Lower leg skin (tissue), 4 donors: ENCODE results near the gene OR10AD1. TPM values are rescaled to one million over a fixed set of nuclear protein-coding genes. Genes with fewer than 3 reads are reported as not detected.
"Not testable (repeated sequence)": the region's sequence is repeated elsewhere in the genome, so short reads cannot be mapped to it uniquely, and the experiment has no call there.

Source experiments
- DNase-seq, 2 donors: peaks; one replicate each; pipeline ENCODE4 v3.0.0-alpha.2; 2019; ENCODE audit warnings: low spot score in 2 of 2
- H3K4me3 ChIP-seq: fragments of 200-600 bp; sonication (generic); 2 replicates; pipeline ENCODE4 v1.5.1; 2017; ENCODE audit warnings: mild to moderate bottlenecking, low read depth; ENCODE audit not compliant: poor library complexity, severe bottlenecking
- POLR2A ChIP-seq, 2 donors: fragments of 450-650 bp; IDR thresholded peaks; one replicate each; pipeline ENCODE4 v1.6.1; 2016 to 2017; ENCODE audit warnings: antibody characterized with exemption in 2 of 2, mild to moderate bottlenecking in 1 of 2, moderate library complexity in 1 of 2
- WGBS, 2 donors: methylation state at CpG; one replicate each; pipeline ENCODE4 v1.1.5; 2018; 5-methylcytosine and 5-hydroxymethylcytosine counted together
- intact Hi-C: fragments of 100-400 bp; cut with DNase I; formaldehyde crosslinking; loops from one replicate; pipeline ENCODE4 v1.15.0; 2023; ENCODE audit warnings: low total_unique reads
- total RNA-seq, 4 donors: library from RNA; depleted of rRNA; stranded (reverse); fragments of >200 nt; gene quantifications; one replicate each; pipeline ENCODE4 v1.1.0, GENCODE V29; 2016
- TF ChIP-seq, protein P1 (sequence below), 3 donors: fragments of 450-650 bp; IDR thresholded peaks; one replicate each; pipeline ENCODE4 v1.5.1; 2016; ENCODE audit warnings: antibody characterized with exemption in 3 of 3, mild to moderate bottlenecking in 3 of 3, moderate library complexity in 2 of 3

OR10AD1 gene
- total RNA-seq, 4 donors from 2014 or later = not detected

DNA sequence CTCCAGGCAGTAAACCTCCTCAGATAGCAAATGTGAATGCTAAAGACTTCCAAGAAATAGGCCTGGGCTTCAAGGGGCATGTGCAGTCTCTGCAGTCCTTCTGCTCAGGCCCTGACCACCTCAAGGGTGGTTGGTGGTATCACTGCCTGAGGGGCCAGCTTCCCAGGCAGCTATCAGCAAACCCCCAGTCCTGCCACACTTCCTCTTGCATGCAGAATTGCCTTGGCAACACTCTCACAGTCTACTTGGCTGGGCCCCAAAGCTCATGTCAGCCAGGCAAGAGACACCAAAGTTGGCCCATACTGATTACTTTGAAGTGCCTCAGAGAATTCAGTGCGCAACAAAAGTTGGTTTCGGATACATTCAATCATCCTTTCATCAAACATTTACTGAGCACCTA, 42.3 kb downstream of the OR10AD1 start:
- TF ChIP-seq, protein P1, sequence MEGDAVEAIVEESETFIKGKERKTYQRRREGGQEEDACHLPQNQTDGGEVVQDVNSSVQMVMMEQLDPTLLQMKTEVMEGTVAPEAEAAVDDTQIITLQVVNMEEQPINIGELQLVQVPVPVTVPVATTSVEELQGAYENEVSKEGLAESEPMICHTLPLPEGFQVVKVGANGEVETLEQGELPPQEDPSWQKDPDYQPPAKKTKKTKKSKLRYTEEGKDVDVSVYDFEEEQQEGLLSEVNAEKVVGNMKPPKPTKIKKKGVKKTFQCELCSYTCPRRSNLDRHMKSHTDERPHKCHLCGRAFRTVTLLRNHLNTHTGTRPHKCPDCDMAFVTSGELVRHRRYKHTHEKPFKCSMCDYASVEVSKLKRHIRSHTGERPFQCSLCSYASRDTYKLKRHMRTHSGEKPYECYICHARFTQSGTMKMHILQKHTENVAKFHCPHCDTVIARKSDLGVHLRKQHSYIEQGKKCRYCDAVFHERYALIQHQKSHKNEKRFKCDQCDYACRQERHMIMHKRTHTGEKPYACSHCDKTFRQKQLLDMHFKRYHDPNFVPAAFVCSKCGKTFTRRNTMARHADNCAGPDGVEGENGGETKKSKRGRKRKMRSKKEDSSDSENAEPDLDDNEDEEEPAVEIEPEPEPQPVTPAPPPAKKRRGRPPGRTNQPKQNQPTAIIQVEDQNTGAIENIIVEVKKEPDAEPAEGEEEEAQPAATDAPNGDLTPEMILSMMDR (IDR thresholded peaks at IDR 0.05) = no peak
- TF ChIP-seq POLR2A (IDR thresholded peaks at IDR 0.05) = no peak

DNA sequence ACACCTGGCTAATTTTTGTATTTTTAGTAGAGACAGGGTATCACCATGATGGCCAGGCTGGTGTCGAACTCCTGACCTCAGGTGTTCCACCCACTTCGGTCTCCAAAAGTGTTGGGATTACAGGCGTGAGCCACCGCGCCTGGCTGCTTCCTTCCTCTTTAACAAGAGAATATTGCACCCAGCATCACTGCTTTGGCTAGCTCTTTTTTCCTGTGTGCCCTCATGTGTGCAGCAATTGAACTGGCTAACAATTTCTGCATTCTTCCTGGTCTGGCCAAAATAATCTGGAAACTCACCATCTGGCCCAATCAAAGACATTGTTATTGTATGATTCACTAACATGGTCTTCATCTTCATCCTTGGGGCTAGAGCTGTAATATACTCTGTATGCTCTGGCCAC, 43.0 kb downstream of the OR10AD1 start:
- WGBS, 2 donors = 74 to 75% methylated on average over 5 of the region's 5 CpGs
- intact Hi-C loops = no loop called here
- no peak for DNase-seq
- H3K4me3 ChIP-seq = no peak overlapping the region
- TF ChIP-seq, protein P1 (IDR thresholded peaks at IDR 0.05) = no peak
- no peak for TF ChIP-seq POLR2A (IDR thresholded peaks at IDR 0.05)

More for the DNA sequence above, 42.3 kb downstream of the OR10AD1 start:
- intact Hi-C loops = no loop called here
- no peak overlapping the region for H3K4me3 ChIP-seq
- WGBS, 2 donors = 46 to 49% methylated on average over 2 of the region's 2 CpGs
- DNase-seq = peak in 1 of 2 donors; percentile 34

DNA sequence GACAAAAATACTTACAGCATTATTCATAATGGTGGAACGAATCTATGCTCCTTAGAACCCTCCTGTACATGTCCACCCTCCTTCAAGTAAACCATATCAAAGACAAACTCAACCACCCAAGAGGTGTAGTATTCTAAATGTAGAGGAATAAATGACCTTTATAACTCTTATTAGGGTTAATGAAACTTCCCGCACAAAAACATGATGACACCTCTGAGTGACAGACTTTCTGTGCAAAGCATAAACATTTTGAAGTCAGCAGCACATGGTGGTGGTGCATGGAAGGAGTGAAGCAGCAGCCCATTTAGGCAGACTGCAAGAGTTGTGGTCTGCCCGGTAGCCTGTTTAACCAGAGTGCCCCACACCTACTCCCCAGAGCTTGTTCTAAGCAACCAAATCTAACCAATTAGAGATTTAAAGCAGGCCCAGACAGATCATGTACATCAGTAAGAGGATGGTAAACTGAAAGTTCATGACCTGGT, 45.2 kb downstream of the OR10AD1 start:
- WGBS, 2 donors = 57 to 64% methylated on average over 3 of the region's 3 CpGs
- intact Hi-C loops = no loop called here
- DNase-seq = no peak
- H3K4me3 ChIP-seq = no peak overlapping the region
- TF ChIP-seq, protein P1 (IDR thresholded peaks at IDR 0.05) = no peak
- no peak for TF ChIP-seq POLR2A (IDR thresholded peaks at IDR 0.05)

DNA sequence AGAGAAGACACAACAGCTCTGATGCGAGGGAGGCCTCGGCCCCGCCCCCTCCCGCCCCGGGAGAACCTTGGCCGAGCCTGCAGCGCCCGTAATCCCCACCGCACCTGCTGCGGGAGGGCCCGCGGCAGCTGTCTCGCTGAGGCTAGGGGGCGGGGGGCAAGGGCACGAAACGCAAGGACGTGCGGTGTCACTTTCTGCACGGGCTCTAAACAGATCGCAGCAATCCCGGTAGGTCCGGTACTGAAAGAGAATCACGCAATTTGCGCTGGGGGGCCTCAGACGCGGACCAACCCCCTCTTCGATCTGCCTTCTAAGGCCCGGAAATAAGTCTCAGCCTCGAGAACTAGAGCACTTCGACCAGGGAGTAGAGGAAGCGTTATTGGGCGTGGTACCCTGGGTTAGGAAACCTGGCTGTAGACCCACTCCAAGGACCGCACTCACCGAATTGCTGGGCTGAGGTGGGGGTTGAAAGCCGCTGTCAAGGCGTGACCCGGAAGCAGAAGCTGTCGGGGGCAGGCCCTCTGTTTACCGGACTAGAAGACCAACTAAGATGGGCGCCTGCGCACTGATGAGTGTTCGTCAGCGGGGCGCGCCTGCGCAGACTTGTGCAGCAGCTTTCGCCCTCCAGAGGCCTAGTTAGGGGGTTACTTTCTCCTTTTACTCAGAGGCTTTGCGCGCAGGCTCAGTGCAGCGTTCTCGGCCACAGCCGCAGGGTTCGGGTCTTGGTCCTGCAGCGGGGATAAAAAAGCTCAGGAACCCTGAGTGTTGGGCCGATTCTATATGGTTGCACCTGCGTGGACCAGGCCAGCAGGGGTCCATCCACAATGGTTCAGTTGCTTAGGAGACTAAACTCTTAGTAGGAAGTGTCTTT, 45.8 kb downstream of the OR10AD1 start, which contains the start of gene ASB8:
TSS of gene ASB8 (minus strand) at position 498 of the 871 bp plus-strand sequence. CDS start 4,019 bp downstream, outside the sequence.
- peak; percentile 98 to 100 for DNase-seq
- WGBS, 2 donors = 1% methylated on average over 55 to 56 of the region's 56 CpGs
- H3K4me3 ChIP-seq = peak within 1 kb of the TSS; percentile 61
- intact Hi-C loops = no loop called here
- TF ChIP-seq, protein P1 (IDR thresholded peaks at IDR 0.05) = no peak
- no peak for TF ChIP-seq POLR2A (IDR thresholded peaks at IDR 0.05)

DNA sequence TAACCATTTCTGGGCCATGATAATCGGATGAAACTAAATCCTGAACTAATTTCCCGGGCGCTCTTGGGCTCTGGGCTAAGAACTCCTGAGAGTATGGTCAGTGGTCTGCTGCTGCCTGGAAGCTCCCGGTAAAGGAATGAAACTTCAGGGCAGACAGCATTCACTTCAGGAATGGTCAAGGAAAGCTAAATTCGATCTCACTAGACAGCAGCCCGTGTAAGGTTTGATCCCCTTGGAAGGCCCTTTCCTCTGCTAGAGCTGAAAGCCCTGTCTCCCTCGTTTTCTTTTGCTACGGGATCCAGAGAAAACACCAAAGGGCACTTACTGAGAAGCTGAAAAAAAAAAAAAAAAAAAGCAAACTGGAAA, 46.5 kb downstream of the OR10AD1 start:
- intact Hi-C loops = no loop called here

DNA sequence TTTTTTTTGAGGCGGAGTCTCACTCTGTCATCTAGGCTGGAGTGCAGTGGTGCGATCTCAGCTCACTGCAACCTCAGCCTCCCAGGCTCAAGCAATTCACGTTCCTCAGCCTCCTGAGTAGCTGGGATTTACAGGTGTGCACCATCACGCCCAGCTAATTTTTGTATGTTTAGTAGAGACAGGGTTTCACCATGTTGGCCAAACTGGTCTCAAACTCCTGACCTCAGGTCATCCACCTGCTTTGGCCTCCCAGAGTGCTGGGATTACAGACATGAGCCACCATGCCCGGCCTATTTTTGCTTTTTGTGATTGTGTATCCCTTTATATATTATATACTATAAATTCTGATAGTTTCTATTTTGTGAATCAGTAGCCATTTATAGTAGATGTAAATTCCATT, 47.3 kb downstream of the OR10AD1 start:
- intact Hi-C loops, H3K4me3 ChIP-seq, DNase-seq: not testable (repeated sequence)
- 96 to 97% methylated on average over 5 of the region's 5 CpGs for WGBS, 2 donors

More for the DNA sequence above, 46.5 kb downstream of the OR10AD1 start:
- DNase-seq = no peak
- TF ChIP-seq POLR2A (IDR thresholded peaks at IDR 0.05) = no peak
- TF ChIP-seq, protein P1 (IDR thresholded peaks at IDR 0.05) = no peak
- WGBS, 2 donors = 22 to 28% methylated on average over 8 of the region's 8 CpGs
- peak overlapping the region; percentile 61 for H3K4me3 ChIP-seq
